Testis (tissue), 2 donors: ENCODE measurements around the gene CDKN1C.

Experiments used
- CTCF ChIP-seq, 3 experiments: fragments of 450-650 bp in 2 of 3; fragments of 200-600 bp in 1 of 3; sonication (generic) in 1 of 3; IDR thresholded peaks; one replicate each; pipeline ENCODE4 v1.5.1; 2016 to 2019; ENCODE audit warnings: antibody characterized with exemption in 3 of 3, mild to moderate bottlenecking in 2 of 3, moderate library complexity in 1 of 3
- POLR2A ChIP-seq: fragments of 450-650 bp; IDR thresholded peaks from one replicate; pipeline ENCODE4 v1.6.1; 2017; ENCODE audit warnings: antibody characterized with exemption, mild to moderate bottlenecking, moderate library complexity

GRCh38 chr11:2835751-2836150 is 49.8 kb downstream of the CDKN1C start:
- TF ChIP-seq CTCF (IDR thresholded peaks at IDR 0.05) (no peak), POLR2A (no peak)
